Peyer's patch (tissue), 4 donors: Measurements from ENCODE around the gene TMEM63A.

ENCODE experiments used
- POLR2A ChIP-seq, 2 donors: fragments of 450-650 bp; IDR thresholded peaks; one replicate each; pipeline ENCODE4 v1.5.1; 2017; ENCODE audit warnings: antibody characterized with exemption in 2 of 2, mild to moderate bottlenecking in 2 of 2, moderate library complexity in 2 of 2
- TF ChIP-seq, protein P1 (sequence below), 6 experiments: fragments of 450-650 bp in 4 of 6; fragments of 200-600 bp in 2 of 6; sonication (generic) in 1 of 6; IDR thresholded peaks; one replicate each; pipeline ENCODE4 v1.5.1; 2017 to 2019; ENCODE audit warnings: antibody characterized with exemption in 6 of 6, mild to moderate bottlenecking in 3 of 6, moderate library complexity in 1 of 6

DNA sequence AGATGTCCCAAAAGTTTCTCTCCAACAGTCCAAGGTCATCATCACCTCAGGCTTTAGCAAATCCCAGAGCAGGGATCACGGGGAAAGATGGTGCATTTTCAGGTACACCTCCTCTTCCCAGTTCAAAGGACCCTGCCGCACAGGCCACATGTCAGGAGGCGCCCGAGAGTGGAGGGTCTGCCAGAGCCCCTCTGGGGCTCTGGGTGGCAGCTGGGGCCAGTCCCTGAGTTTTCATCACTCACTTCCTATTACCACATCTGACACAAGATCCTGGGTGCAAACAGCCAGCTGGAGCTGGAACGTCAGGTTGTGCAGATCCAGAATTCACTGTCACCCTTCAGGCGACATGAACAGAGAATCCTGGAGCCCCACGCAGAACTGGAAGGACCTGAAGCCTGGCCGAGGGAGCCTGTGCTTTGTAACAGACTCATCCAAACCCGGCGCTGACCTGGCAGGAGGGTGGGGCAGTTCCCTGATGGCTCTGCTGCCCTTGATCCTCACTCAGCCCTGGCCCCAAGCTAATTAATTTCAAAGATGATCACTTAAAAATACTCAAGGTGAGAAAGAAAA, 8.8 kb downstream of the TMEM63A start:
- TF ChIP-seq, protein P1, sequence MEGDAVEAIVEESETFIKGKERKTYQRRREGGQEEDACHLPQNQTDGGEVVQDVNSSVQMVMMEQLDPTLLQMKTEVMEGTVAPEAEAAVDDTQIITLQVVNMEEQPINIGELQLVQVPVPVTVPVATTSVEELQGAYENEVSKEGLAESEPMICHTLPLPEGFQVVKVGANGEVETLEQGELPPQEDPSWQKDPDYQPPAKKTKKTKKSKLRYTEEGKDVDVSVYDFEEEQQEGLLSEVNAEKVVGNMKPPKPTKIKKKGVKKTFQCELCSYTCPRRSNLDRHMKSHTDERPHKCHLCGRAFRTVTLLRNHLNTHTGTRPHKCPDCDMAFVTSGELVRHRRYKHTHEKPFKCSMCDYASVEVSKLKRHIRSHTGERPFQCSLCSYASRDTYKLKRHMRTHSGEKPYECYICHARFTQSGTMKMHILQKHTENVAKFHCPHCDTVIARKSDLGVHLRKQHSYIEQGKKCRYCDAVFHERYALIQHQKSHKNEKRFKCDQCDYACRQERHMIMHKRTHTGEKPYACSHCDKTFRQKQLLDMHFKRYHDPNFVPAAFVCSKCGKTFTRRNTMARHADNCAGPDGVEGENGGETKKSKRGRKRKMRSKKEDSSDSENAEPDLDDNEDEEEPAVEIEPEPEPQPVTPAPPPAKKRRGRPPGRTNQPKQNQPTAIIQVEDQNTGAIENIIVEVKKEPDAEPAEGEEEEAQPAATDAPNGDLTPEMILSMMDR (IDR thresholded peaks at IDR 0.05): no peak
- no peak for TF ChIP-seq POLR2A (IDR thresholded peaks at IDR 0.05)
